Small intestine (tissue), 7 donors: ENCODE results near the gene PPARGC1A. TPM values are rescaled to one million over a fixed set of nuclear protein-coding genes. Genes with fewer than 3 reads are reported as not detected.

Experiments used
- DNase-seq, 2 donors: peaks; one replicate each; pipeline versions ENCODE4 v3.0.0 to v3.0.0-alpha.2; 2013
- FAIRE-seq: peaks from 2 replicates; lab custom pipeline; 2012; peaks lifted over from hg19 to GRCh38; lab: Jason Lieb, UNC
- H3K27ac ChIP-seq, 3 donors: one replicate each; pipeline ENCODE4 v1.5.1; 2013; ENCODE audit warnings: low read length in 2 of 3, mild to moderate bottlenecking in 2 of 3, control low read depth in 1 of 3, inconsistent platforms in 1 of 3, low read depth in 1 of 3, moderate library complexity in 1 of 3
- H3K27me3 ChIP-seq, 3 donors: one replicate each; pipeline ENCODE4 v1.6.1; 2013; ENCODE audit warnings: low read length in 3 of 3, inconsistent platforms in 1 of 3; ENCODE audit not compliant: control insufficient read depth in 3 of 3, insufficient read depth in 3 of 3
- H3K36me3 ChIP-seq, 3 donors: one replicate each; pipeline ENCODE4 v1.6.1; 2013; ENCODE audit warnings: low read length in 3 of 3, inconsistent platforms in 1 of 3, low read depth in 1 of 3, mild to moderate bottlenecking in 1 of 3, moderate library complexity in 1 of 3; ENCODE audit not compliant: control insufficient read depth in 3 of 3, insufficient read depth in 2 of 3
- H3K4me1 ChIP-seq, 3 donors: one replicate each; pipeline ENCODE4 v1.6.1; 2013; ENCODE audit warnings: low read length in 2 of 3, inconsistent platforms in 1 of 3, low read depth in 1 of 3, mild to moderate bottlenecking in 1 of 3, moderate library complexity in 1 of 3; ENCODE audit not compliant: control insufficient read depth in 3 of 3, insufficient read depth in 2 of 3
- H3K4me3 ChIP-seq, 3 donors: one replicate each; pipeline ENCODE4 v1.5.1; 2013; ENCODE audit warnings: low read length in 3 of 3, control low read depth in 1 of 3, inconsistent platforms in 1 of 3, low read depth in 1 of 3, mild to moderate bottlenecking in 1 of 3, moderate library complexity in 1 of 3
- H3K9me3 ChIP-seq, 2 donors: one replicate each; pipeline ENCODE4 v1.6.1; 2013; ENCODE audit warnings: low read depth in 1 of 2, low read length in 1 of 2; ENCODE audit not compliant: control insufficient read depth in 2 of 2, insufficient read depth in 1 of 2
- WGBS, 3 donors: extraction: QIAGEN DNeasy Blood & Tissue Kit; methylation state at CpG; one replicate each; pipeline ENCODE4 v1.1.7; 2013; 5-methylcytosine and 5-hydroxymethylcytosine counted together
- polyA plus RNA-seq, 4 donors: library from polyadenylated mRNA; stranded (reverse) in 3 of 4; unstranded in 1 of 4; fragments of 200-250 nt in 3 of 4; fragments of 120-200 nt in 1 of 4; gene quantifications; one replicate each; pipeline versions ENCODE4 v1.2.1 to v1.2.3, GENCODE V29; 2013
- donor health status: healthy with polysubstance abuse.
- donor health status: control.
- donor health status: control.
- donor health status: Bipolar disorder and iron deficiency.
- donor health status: healthy.

Gene PPARGC1A
- polyA plus RNA-seq, 4 donors: 2.6 to 8.1 (median 5.1) TPM

GRCh38 chr4:23873717-23874535 lies 15.9 kb downstream of the PPARGC1A start:
- no peak for DNase-seq
- Histone ChIP-seq H3K27me3 (no peaks in the 10 kb centered on the region), H3K36me3 (no peaks in the 10 kb centered on the region), H3K27ac (no peak overlapping the region), H3K4me3 (no peak overlapping the region), H3K9me3 (no peaks in the 10 kb centered on the region), H3K4me1 (peaks cover 0 to 22% (median 4%) of the 10 kb centered on the region in 3 donors)
- no peak for FAIRE-seq
- WGBS, 3 donors: 42 to 66% (median 63%) methylated on average over 7 of the region's 7 CpGs

GRCh38 chr4:23871426-23871825 lies 18.4 kb downstream of the PPARGC1A start:
- WGBS, 3 donors: 72 to 88% (median 82%) methylated on average over 2 of the region's 2 CpGs
- H3K9me3 ChIP-seq: no peaks in the 10 kb centered on the region
- FAIRE-seq (no peak), DNase-seq (no peak)
- no peaks in the 10 kb centered on the region for H3K27me3 ChIP-seq
- H3K36me3 ChIP-seq: no peaks in the 10 kb centered on the region
- H3K27ac ChIP-seq: no peak overlapping the region
- H3K4me1 ChIP-seq: peaks cover 0 to 20% (median 4%) of the 10 kb centered on the region in 3 donors
- no peak overlapping the region for H3K4me3 ChIP-seq

- Histone ChIP-seq H3K4me3 (no peak overlapping the region), H3K27me3 (no peaks in the 10 kb centered on the region), H3K36me3 (no peaks in the 10 kb centered on the region), H3K9me3 (no peaks in the 10 kb centered on the region), H3K27ac (no peak overlapping the region), H3K4me1 (peaks cover 0 to 12% (median 0%) of the 10 kb centered on the region in 3 donors)
- 88 to 94% (median 91%) methylated on average over 11 of the region's 11 CpGs for WGBS, 3 donors
- FAIRE-seq (no peak), DNase-seq (no peak)
Measured at GRCh38 chr4:23866450-23867075, 23.3 kb downstream of the PPARGC1A start.

GRCh38 chr4:23861897-23862296 lies 27.9 kb downstream of the PPARGC1A start:
- WGBS, 3 donors: 79 to 92% (median 91%) methylated on average over 1 of the region's 1 CpG
- Histone ChIP-seq H3K4me1 (peaks cover 2 to 16% (median 4%) of the 10 kb centered on the region in 3 donors), H3K4me3 (no peak overlapping the region), H3K27me3 (no peaks in the 10 kb centered on the region), H3K36me3 (peaks cover 0 to 2% (median 0%) of the 10 kb centered on the region in 3 donors), H3K9me3 (no peaks in the 10 kb centered on the region), H3K27ac (no peak overlapping the region)
- DNase-seq: no peak
- FAIRE-seq: no peak

GRCh38 chr4:23860919-23861318 lies 28.9 kb downstream of the PPARGC1A start:
- peaks cover 0 to 2% (median 0%) of the 10 kb centered on the region in 3 donors for H3K36me3 ChIP-seq
- no peaks in the 10 kb centered on the region for H3K9me3 ChIP-seq
- no peak overlapping the region for H3K4me3 ChIP-seq
- no peaks in the 10 kb centered on the region for H3K27me3 ChIP-seq
- DNase-seq: no peak
- H3K27ac ChIP-seq: no peak overlapping the region
- no peak for FAIRE-seq
- H3K4me1 ChIP-seq: peaks cover 5 to 23% (median 7%) of the 10 kb centered on the region in 3 donors
- WGBS, 3 donors: 70 to 75% (median 74%) methylated on average over 3 of the region's 3 CpGs

- peaks cover 7 to 11% (median 7%) of the 10 kb centered on the region in 3 donors for H3K4me1 ChIP-seq
- peak overlapping the region in 1 of 3 donors; percentile 11 for H3K27ac ChIP-seq
- no peaks in the 10 kb centered on the region for H3K9me3 ChIP-seq
- no peaks in the 10 kb centered on the region for H3K27me3 ChIP-seq
- DNase-seq (peak; percentile 26 to 30), FAIRE-seq (no peak)
- 41 to 67% (median 45%) methylated on average over 4 of the region's 4 CpGs for WGBS, 3 donors
- peaks cover 0 to 2% (median 0%) of the 10 kb centered on the region in 3 donors for H3K36me3 ChIP-seq
- H3K4me3 ChIP-seq: no peak overlapping the region
Measured at GRCh38 chr4:23857367-23857959, 32.4 kb downstream of the PPARGC1A start.

- Histone ChIP-seq H3K9me3 (no peaks in the 10 kb centered on the region), H3K27ac (peak overlapping the region in 1 of 3 donors; percentile 4), H3K4me3 (no peak overlapping the region), H3K27me3 (no peaks in the 10 kb centered on the region), H3K36me3 (peaks cover 0 to 2% (median 0%) of the 10 kb centered on the region in 3 donors), H3K4me1 (peaks cover 7 to 11% (median 7%) of the 10 kb centered on the region in 3 donors)
- WGBS, 3 donors: 5 to 58% (median 18%) methylated on average over 3 of the region's 3 CpGs
- DNase-seq: peak; percentile 53 to 98
- no peak for FAIRE-seq
Measured at GRCh38 chr4:23856630-23857029, 33.2 kb downstream of the PPARGC1A start.

GRCh38 chr4:23855912-23856605 lies 33.8 kb downstream of the PPARGC1A start:
- WGBS, 3 donors: 40 to 58% (median 42%) methylated on average over 5 of the region's 5 CpGs
- Histone ChIP-seq H3K36me3 (peaks cover 0 to 2% (median 0%) of the 10 kb centered on the region in 3 donors), H3K27me3 (no peaks in the 10 kb centered on the region), H3K4me3 (no peak overlapping the region), H3K9me3 (no peaks in the 10 kb centered on the region), H3K4me1 (peaks cover 7 to 11% (median 7%) of the 10 kb centered on the region in 3 donors), H3K27ac (peak overlapping the region in 1 of 3 donors; percentile 4)
- no peak for FAIRE-seq
- no peak for DNase-seq
